Measurements from ENCODE around the gene SLC10A7.

- TF ChIP-seq CTCF (conservative IDR thresholded peaks at IDR 0.05; ENCODE audit: low read depth, low read length), result no peak
- no peak for TF ChIP-seq POLR2A (IDR thresholded peaks at IDR 0.05; ENCODE audit: low read depth, low read length)
- TF ChIP-seq USF2 (IDR thresholded peaks at IDR 0.05; ENCODE audit: low read depth, low read length), result no peak
- TF ChIP-seq SMC3 (IDR thresholded peaks at IDR 0.05; ENCODE audit: low read depth, low read length), result no peak
- TF ChIP-seq RAD21 (IDR thresholded peaks at IDR 0.05; ENCODE audit: low read length), result no peak
- no peak for TF ChIP-seq CEBPB (IDR thresholded peaks at IDR 0.05; ENCODE audit: low read depth, low read length)
- TF ChIP-seq BHLHE40 (IDR thresholded peaks at IDR 0.05; ENCODE audit: low read depth, low read length), result no peak
- TF ChIP-seq NFE2L2 (IDR thresholded peaks at IDR 0.05; ENCODE audit: low read depth, low read length), result no peak
- TF ChIP-seq MAFK (IDR thresholded peaks at IDR 0.05; ENCODE audit: low read depth, low read length), result no peak
Measured at GRCh38 chr4:146511381-146511780, 10.4 kb downstream of the SLC10A7 start.
